Adrenal gland (tissue), 5 donors: ENCODE results near the gene TNXB.

Source experiments
- CTCF ChIP-seq, 6 experiments: fragments of 450-650 bp in 4 of 6; fragments of 200-600 bp in 2 of 6; sonication (generic) in 1 of 6; IDR thresholded peaks; 1 replicate in 5 of 6; 2 replicates in 1 of 6; pipeline versions ENCODE4 v1.5.1 to v1.8.0; 2016 to 2021; ENCODE audit warnings: antibody characterized with exemption in 6 of 6, mild to moderate bottlenecking in 2 of 6, moderate library complexity in 1 of 6
- POLR2A ChIP-seq, 2 donors: fragments of 450-650 bp; IDR thresholded peaks; one replicate each; pipeline ENCODE4 v1.6.1; 2017; ENCODE audit warnings: antibody characterized with exemption in 2 of 2, mild to moderate bottlenecking in 2 of 2, moderate library complexity in 1 of 2
- donor health status: DM: no; HTN: no; CAD: no.

- TF ChIP-seq CTCF (IDR thresholded peaks at IDR 0.05) (peak in 5 of 6 experiments; percentile 13 to 34 (median 25)), POLR2A (IDR thresholded peaks at IDR 0.05) (peak; percentile 13 to 39)
These were observed 44.7 kb upstream of the TNXB start, which contains the start of gene PPT2 for GRCh38 chr6:32153564-32154513.
